MM.1S (cell line): Measurements from ENCODE around the gene REELD1.

Experiments
- DNase-seq: peaks from one replicate; pipeline ENCODE4 v3.0.0-alpha.2; 2015
- H2AFZ ChIP-seq: fragments of 300-600 bp; sonication (generic); 2 replicates; pipeline ENCODE4 v1.6.0; 2016; ENCODE audit warnings: antibody characterized with exemption, low read length
- H3F3A ChIP-seq: fragments of 300-600 bp; sonication (generic); 2 replicates; pipeline ENCODE4 v1.6.1; 2016; ENCODE audit warnings: mild to moderate bottlenecking, antibody characterized with exemption, low read length, moderate library complexity, mixed read lengths; ENCODE audit not compliant: insufficient read depth
- H3K27ac ChIP-seq: fragments of 300-600 bp; sonication (generic); 2 replicates; pipeline ENCODE4 v1.5.1; 2016; ENCODE audit warnings: mild to moderate bottlenecking, low read length
- H3K27me3 ChIP-seq: fragments of 300-600 bp; sonication (generic); replicated peaks from 2 replicates; pipeline ENCODE4 v1.6.0; 2016; ENCODE audit warnings: low read length; ENCODE audit not compliant: insufficient read depth
- H3K36me3 ChIP-seq: fragments of 300-600 bp; sonication (generic); replicated peaks from 2 replicates; pipeline ENCODE4 v1.6.1; 2016; ENCODE audit warnings: mild to moderate bottlenecking, low read length, mixed read lengths; ENCODE audit not compliant: insufficient read depth
- H3K4me1 ChIP-seq: fragments of 300-600 bp; sonication (generic); 2 replicates; pipeline ENCODE4 v1.6.1; 2016; ENCODE audit warnings: low read length, mixed read lengths
- H3K4me2 ChIP-seq: fragments of 300-600 bp; sonication (generic); 2 replicates; pipeline ENCODE4 v1.6.0; 2016; ENCODE audit warnings: low read depth, low read length
- H3K4me3 ChIP-seq: fragments of 300-600 bp; sonication (generic); 2 replicates; pipeline ENCODE4 v1.5.1; 2016; ENCODE audit warnings: low read length, mixed read lengths
- H3K79me2 ChIP-seq: fragments of 300-600 bp; sonication (generic); 2 replicates; pipeline ENCODE4 v1.6.1; 2016; ENCODE audit warnings: mixed run types, low read length, mixed read lengths
- H3K9ac ChIP-seq: fragments of 300-600 bp; sonication (generic); 2 replicates; pipeline ENCODE4 v1.6.1; 2016; ENCODE audit warnings: low read length, mixed read lengths
- H3K9me2 ChIP-seq: fragments of 300-600 bp; sonication (generic); replicated peaks from 2 replicates; pipeline ENCODE4 v1.6.1; 2016; ENCODE audit warnings: mild to moderate bottlenecking, low read length, mixed read lengths; ENCODE audit not compliant: insufficient read depth
- H3K9me3 ChIP-seq: fragments of 300-600 bp; sonication (generic); replicated peaks from 2 replicates; pipeline ENCODE4 v1.6.1; 2016; ENCODE audit warnings: mild to moderate bottlenecking, low read length, mixed read lengths; ENCODE audit not compliant: insufficient read depth
- H4K20me1 ChIP-seq: fragments of 300-600 bp; sonication (generic); 2 replicates; pipeline ENCODE4 v1.6.1; 2016; ENCODE audit warnings: mild to moderate bottlenecking, low read length, moderate library complexity, mixed read lengths; ENCODE audit not compliant: insufficient read depth
- CTCF ChIP-seq: fragments of 300-600 bp; sonication (generic); IDR thresholded peaks from 2 replicates; pipeline ENCODE4 v1.5.1; 2016; ENCODE audit warnings: antibody characterized with exemption, low read length, mixed read lengths
- EZH2 ChIP-seq: fragments of 300-600 bp; sonication (generic); optimal IDR thresholded peaks from 2 replicates; pipeline ENCODE3; 2017; ENCODE audit warnings: low read depth, mild to moderate bottlenecking, antibody characterized with exemption, low read length, mixed read lengths
- EZH2phosphoT487 ChIP-seq: fragments of 300-600 bp; sonication (generic); IDR thresholded peaks from 2 replicates; pipeline ENCODE4 v1.6.1; 2018; ENCODE audit warnings: antibody characterized with exemption, low read length

Gene REELD1

DNA sequence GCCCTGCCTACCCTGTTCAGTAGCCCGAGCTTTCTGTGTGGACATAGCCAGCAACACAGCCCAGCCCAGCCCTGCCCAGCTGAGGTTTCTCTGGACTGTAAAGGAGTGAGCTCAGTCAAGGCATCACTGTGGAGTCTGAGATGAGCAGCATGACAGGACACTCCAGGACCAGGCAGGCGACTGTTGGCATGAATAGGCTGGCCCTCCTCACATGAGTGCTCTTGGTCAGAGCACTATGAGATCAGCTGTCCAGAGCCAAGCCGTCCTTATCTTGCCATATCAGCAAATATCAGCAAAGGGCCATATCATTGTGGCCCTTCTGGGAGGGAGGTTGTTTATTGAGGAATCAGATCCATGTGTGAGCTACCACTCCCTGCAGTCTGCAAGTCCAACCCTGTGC lies 30.9 kb downstream of the REELD1 start:
- no peak overlapping the region for H3K9ac ChIP-seq
- H3K4me3 ChIP-seq, result no peak overlapping the region
- TF ChIP-seq EZH2phosphoT487 (no peak), CTCF (no peak), EZH2 (no peak)
- no peak overlapping the region for H2AFZ ChIP-seq
- no peaks in the 10 kb centered on the region for H3K9me2 ChIP-seq
- no peaks in the 10 kb centered on the region for H3K4me1 ChIP-seq
- no peak overlapping the region for H3K4me2 ChIP-seq
- no peak overlapping the region for H3K27ac ChIP-seq
- no peaks in the 10 kb centered on the region for H4K20me1 ChIP-seq
- no peak for DNase-seq
- no peaks in the 10 kb centered on the region for H3K79me2 ChIP-seq
- H3F3A ChIP-seq, result no peaks in the 10 kb centered on the region
- no peaks in the 10 kb centered on the region for H3K36me3 ChIP-seq
- no peaks in the 10 kb centered on the region for H3K27me3 ChIP-seq
- no peaks in the 10 kb centered on the region for H3K9me3 ChIP-seq

DNA sequence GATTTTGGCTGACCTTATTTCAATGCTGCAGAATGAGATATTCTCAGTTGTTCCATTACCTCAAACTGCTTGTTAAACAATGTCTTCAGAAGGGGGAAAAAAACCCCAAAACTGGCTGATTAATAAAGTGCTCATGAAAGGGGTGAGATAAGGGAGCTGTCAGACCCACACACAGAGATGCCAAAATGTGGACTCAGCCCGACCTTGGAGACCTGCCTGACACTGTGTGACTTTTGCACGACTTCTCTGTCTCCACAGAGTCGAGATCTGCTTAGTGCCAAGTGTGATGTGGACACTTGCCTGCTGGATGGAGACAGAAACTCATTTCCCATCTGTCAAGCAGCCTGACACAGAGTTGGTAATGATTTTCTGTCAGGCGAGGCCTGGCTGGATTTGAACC lies 31.5 kb downstream of the REELD1 start:
- H3K9ac ChIP-seq, result no peak overlapping the region
- no peaks in the 10 kb centered on the region for H3K36me3 ChIP-seq
- H3K9me2 ChIP-seq, result no peaks in the 10 kb centered on the region
- H3K4me3 ChIP-seq, result no peak overlapping the region
- H3K4me2 ChIP-seq, result no peak overlapping the region
- H3F3A ChIP-seq, result no peaks in the 10 kb centered on the region
- TF ChIP-seq CTCF (no peak), EZH2phosphoT487 (no peak), EZH2 (no peak)
- H3K79me2 ChIP-seq, result no peaks in the 10 kb centered on the region
- no peak overlapping the region for H2AFZ ChIP-seq
- no peak overlapping the region for H3K27ac ChIP-seq
- no peaks in the 10 kb centered on the region for H3K27me3 ChIP-seq
- no peaks in the 10 kb centered on the region for H3K4me1 ChIP-seq
- no peaks in the 10 kb centered on the region for H4K20me1 ChIP-seq
- H3K9me3 ChIP-seq, result no peaks in the 10 kb centered on the region
- no peak for DNase-seq

- Histone ChIP-seq H2AFZ (no peak overlapping the region), H3K9me3 (no peaks in the 10 kb centered on the region), H3K27ac (no peak overlapping the region), H3F3A (no peaks in the 10 kb centered on the region), H3K4me1 (no peaks in the 10 kb centered on the region), H3K9me2 (no peaks in the 10 kb centered on the region), H3K36me3 (no peaks in the 10 kb centered on the region), H4K20me1 (no peaks in the 10 kb centered on the region), H3K27me3 (no peaks in the 10 kb centered on the region), H3K79me2 (no peaks in the 10 kb centered on the region), H3K4me3 (no peak overlapping the region), H3K4me2 (no peak overlapping the region), H3K9ac (no peak overlapping the region)
- TF ChIP-seq EZH2 (no peak), CTCF (no peak), EZH2phosphoT487 (no peak)
- no peak for DNase-seq
These were observed 32.0 kb downstream of the REELD1 start for GRCh38 chr4:146246381-146246780.
